Measurements from ENCODE around the gene SRSF4.
"Not testable (repeated sequence)": the region's sequence is repeated elsewhere in the genome, so short reads cannot be mapped to it uniquely, and the experiment has no call there.

Gene SRSF4

DNA sequence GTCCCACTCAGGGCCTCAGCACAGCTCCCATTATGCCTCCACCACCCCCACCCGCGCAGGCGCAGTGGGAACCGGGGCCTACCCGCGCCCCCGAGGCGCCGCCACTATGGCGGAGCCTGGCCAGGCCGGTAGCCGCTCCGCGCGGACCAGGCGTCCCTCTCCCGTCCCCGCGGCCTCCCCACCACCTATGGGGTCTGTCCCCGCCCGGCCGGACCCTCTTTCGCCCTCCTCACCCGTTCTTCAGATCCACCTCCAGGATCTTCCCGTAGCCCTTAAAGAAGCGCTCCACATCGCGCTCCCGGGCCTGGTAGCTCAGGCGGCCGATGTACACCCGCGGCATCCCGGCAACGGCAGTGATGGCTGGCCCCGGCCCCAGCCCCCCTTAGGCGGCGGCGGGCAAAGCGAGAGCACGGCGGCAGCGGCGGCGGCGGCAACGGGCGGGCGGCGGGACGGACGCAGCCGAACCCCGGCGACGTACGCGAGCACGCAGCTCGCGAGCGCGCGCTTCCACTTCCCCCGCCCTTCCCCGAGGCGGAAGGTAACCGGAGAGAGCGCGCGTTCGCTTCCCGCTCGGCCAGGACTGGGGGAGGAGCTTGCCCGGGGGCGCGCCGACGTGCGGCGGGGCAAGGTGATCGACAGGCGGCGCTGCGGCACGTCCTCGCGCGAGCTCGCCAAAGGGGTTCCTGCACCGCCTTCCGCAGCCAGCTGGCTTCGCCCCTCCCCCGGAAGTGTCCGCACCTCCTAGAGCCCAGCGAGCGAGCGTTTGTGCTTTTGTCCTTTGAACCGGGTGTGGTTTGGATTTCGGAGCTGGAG is at the start of gene SRSF4:
TSS of gene SRSF4 (minus strand) at position 488 of the 813 bp plus-strand sequence. CDS start at position 340, 148 bp downstream.
- peak within 1 kb of the TSS; percentile 93 for H3K4me3 ChIP-seq (ENCODE audit: low read depth, low read length)

DNA sequence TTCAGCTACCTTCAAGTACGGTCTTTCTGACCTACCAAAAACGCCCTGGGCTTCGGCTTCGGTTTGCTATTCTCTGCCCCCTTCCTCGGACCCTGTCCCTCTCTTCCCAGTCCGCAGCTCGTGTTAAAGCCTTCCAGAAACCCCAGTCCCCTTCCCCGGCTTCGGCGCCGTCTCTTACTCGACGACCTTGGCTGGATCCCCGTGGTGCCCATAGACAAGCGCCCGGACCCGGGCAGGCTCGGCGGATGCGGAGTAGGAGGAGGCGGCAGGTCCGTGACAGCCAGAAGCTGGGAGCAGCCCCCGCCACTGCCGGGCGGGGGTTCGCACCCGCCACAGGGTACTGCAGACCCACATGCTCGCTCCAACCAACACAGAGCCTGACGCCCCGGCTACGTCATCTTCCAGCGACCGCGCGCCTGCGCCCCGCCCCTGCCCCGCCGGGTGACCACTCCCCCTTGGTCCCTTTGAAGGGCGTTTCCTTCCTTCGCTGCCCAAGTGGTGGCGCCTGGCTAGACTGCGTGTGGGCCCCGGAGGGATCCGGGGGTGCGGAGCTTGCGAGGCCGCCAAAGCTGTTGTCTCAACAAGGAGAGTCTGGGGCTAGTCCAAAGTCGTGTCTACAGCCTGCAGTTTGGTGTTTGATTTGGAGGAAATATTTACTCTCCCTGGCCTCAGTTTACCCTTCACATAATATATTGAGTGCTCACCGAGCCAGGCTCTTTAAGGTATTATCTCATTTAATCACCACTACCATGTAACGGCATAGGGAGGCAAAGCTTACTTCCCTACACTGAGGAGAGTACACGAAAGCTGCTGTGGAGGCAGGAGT is 49.1 kb upstream of the SRSF4 start, which contains the start of gene MECR:
TSS of gene MECR (minus strand) at position 382 of the 826 bp plus-strand sequence. CDS start at position 354, 28 bp downstream.
- peak within 1 kb of the TSS; percentile 90 for H3K4me3 ChIP-seq (ENCODE audit: low read depth, low read length)

- peak overlapping the region; percentile 90 for H3K4me3 ChIP-seq (ENCODE audit: low read depth, low read length)
These were observed 48.5 kb upstream of the SRSF4 start for GRCh38 chr1:29230204-29230552.

DNA sequence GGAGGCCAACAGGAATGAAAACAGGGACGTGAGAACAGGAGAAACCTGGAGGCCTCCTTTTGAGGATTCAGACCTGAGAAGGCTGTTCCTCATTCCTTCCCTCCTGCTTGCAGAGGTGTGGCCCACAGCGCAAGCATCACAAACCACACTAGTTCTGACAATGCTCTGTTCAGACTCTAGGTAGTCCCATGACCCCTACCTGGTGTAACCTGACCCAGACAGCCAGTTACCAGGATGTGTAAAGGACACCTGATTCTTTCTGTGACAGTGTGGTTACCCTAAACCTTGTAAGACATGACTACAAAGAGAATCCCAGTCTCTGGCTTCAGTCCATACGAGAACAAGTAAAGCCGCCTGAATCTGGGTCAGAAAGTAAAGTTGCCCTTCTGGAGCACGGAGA is 45.8 kb upstream of the SRSF4 start:
- no peak overlapping the region for H3K4me3 ChIP-seq (ENCODE audit: low read depth, low read length)

DNA sequence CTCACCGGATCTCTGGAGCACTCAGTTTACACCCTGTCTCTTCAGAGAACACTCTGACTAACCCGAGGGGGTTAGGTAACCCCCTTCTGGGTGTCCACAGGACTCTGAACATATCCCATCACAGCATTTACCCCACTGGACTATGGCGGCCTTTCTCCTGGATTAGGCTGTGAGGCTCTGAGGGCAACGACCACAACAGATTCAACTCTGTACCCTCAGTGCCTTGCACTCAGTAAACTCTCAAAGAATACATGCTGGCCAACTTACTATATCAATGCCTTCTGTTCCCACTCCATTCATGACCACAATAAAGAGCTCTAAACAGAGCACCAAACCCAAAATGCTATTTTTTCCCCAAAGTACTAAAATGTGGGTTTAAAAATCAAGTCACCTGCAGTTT is 43.7 kb upstream of the SRSF4 start:
- no peak overlapping the region for H3K4me3 ChIP-seq (ENCODE audit: low read depth, low read length)

GRCh38 chr1:29224356-29224837 is 42.7 kb upstream of the SRSF4 start:
- H3K4me3 ChIP-seq (ENCODE audit: low read depth, low read length) = no peak overlapping the region

- no peak overlapping the region for H3K4me3 ChIP-seq (ENCODE audit: low read depth, low read length)
These were observed 41.8 kb upstream of the SRSF4 start for GRCh38 chr1:29223521-29223920.

DNA sequence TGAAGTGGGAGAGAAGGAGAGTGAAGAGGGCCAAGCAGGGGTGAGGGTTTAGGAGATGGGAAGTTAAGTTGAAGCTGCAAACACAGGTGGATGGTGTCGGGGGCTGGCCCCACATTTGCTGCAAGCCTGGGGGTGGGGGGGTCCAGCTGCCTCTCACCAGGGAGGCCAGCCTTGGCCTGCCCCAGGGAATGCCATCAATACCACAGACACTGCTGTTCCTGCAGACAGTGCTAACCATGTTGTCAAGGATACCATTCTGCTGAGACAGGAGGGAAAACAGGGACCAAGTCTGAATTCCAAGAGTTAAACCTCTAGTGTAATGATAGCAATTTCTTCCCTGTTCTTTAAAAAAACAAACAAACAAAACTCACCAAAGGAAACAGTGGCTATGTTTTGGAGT is 41.0 kb upstream of the SRSF4 start:
- no peak overlapping the region for H3K4me3 ChIP-seq (ENCODE audit: low read depth, low read length)

- not testable (repeated sequence) for H3K4me3 ChIP-seq (ENCODE audit: low read depth, low read length)
These were observed 40.6 kb upstream of the SRSF4 start for GRCh38 chr1:29222260-29222659.

DNA sequence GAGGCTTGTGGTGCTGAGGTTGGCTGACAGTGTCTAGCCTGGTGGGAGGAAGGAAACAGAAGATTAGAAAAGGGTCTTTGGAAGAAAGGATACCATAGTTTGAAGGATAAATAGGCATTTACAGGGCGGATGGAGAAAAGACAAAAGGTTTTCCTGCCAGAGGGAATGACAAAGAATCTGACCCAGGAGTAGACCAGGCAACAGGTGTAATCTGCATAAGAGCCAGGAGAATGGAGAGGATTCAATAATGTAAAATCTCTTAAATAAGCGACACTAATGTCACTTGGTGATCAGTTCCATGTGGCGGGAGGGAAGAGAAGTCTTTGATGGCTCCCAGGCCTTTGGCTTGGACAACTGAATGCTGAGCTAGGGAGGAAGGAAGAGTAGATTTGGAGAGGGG is 39.6 kb upstream of the SRSF4 start:
- no peak overlapping the region for H3K4me3 ChIP-seq (ENCODE audit: low read depth, low read length)

- H3K4me3 ChIP-seq (ENCODE audit: low read depth, low read length) = no peak overlapping the region
These were observed 36.5 kb upstream of the SRSF4 start for GRCh38 chr1:29218223-29218622.

- no peak overlapping the region for H3K4me3 ChIP-seq (ENCODE audit: low read depth, low read length)
These were observed 35.9 kb upstream of the SRSF4 start for GRCh38 chr1:29217633-29218032.

GRCh38 chr1:29213055-29213454 is 31.4 kb upstream of the SRSF4 start:
- no peak overlapping the region for H3K4me3 ChIP-seq (ENCODE audit: low read depth, low read length)

DNA sequence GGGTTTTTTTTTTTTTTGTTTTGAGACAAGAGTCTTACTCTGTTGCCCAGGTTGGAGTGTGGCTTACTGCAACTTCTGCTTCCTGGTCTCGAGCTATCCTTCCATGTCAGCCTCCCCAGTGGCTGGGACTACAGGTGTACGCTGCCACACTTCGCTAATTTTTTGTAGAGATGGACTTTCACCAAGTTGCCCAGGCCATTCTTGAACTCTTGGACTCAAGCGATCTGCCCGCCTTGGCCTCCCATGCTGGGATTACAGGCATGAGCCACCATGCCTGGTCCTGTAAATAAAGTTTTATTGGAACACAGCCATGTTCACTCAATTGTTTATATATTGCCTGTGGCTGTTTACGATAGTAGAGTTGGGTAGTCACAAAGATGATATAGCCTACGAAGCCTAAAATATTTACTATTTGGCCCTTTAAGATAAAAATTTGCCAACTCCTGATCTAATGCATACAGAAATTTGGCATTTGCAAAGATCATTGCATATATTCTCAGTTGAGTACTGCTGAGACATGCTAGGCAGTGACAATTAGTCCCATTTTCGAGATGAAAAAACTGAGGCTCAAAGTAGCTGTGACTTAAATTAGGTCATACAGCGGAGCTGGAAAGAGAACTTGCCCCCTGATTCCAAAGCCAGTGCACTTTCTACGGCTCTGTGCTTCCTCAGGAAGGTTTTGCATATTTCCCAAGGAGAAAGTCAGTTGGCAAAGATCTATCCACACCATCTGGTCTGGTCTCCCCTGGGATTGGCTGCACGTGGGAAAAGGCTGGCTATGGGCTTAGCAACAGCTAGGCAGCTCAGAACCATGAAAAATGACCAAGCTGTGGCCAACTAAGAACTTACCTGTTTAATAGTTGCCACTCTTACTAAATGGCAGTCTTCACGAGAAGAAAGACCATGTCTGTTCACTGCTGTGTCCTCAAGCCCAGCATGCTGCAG is 29.7 kb upstream of the SRSF4 start:
- H3K4me3 ChIP-seq (ENCODE audit: low read depth, low read length) = no peak overlapping the region

- no peak overlapping the region for H3K4me3 ChIP-seq (ENCODE audit: low read depth, low read length)
These were observed 28.8 kb upstream of the SRSF4 start for GRCh38 chr1:29210278-29211085.

DNA sequence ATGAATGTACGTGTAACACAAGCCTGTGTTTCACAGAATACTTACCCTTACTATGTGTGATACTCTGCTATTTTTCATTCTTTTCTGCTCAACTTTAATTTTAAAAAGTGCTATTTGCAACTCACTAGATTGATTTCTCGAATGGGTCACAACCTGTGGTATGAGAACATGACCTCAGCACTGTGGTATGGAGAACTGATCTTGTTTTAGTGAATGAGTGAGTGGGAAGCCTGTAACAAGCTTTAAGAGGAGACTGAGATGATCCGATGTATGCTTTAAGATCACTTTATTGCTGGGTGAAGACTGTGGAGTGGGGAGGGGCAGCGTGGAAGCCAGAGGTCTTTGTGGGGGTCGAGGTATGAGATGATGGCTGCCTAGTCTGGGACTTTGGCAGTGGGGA is 27.5 kb upstream of the SRSF4 start:
- no peak overlapping the region for H3K4me3 ChIP-seq (ENCODE audit: low read depth, low read length)

DNA sequence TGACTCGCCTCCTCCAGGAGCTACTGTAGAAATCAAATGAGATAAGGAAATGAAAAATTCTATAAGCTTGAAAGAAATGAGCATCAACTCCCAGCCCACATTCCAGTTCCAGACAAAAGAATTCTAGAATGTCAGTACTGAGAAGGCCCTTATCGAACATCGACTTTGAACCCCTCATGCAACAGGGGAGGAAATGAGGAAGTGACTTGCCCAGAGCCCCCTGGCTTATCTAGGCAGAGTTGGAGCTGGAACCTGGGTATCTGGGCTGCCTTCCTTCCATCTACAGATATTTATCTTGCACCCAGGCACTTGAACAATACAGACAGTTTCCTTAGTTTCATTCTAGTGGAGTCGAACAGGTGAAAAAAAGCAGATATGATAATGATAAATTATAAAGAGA is 26.7 kb upstream of the SRSF4 start:
- H3K4me3 ChIP-seq (ENCODE audit: low read depth, low read length) = no peak overlapping the region

DNA sequence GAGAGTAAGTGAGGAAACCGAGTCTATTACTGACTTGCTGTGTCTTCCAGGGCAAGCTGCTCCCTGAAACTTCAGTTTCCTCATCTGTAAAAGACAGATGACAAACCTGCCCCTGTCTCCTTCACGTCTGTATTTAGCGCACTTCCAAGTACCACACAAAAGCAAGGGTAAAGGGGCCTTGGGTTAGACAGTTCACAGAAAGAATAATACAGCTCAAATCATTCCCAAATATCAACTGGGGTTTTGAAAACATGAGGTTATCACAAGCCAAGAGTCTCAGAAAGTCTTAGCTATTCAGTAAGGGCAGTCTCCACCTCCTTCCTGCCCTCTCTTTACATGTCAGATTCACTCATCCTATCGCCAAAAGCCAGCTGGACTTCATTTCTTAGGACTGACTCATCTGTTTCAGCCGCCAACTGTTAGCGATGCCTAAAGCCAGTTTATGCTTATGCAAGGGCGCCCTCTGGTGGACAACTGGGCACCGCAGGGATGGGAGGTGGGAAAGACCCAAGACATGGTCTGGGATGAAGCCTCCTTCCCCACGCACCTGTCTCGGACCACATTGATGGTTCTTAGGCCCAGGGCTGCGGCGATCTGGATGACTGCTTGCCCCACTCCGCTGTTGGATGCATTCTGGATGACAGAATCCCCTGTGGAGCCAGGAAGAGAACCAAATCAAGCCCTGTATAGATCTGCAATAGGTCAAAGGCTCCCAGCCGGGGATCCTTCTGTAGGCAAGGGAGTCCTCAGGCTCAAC is 21.1 kb upstream of the SRSF4 start:
- no peak overlapping the region for H3K4me3 ChIP-seq (ENCODE audit: low read depth, low read length)

DNA sequence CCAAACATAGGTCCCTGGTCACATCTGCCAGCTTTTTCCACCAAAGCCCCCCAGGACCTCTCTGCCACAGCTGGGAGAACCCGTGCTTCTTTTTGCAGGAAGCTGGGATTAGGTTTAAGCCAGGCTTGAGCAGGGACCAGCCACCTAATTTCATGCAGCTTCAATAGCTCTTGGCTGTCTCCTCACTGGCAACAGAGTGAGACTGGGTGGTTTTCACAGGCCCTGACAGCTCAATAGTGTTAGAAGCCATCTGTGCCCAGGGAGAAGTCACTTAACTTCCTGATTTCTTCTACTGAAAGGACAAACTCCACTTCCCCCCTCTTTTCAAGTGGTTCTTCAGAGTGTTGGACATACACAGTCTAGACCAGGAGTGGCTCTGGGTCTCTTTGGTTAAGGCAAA is 20.4 kb upstream of the SRSF4 start:
- no peak overlapping the region for H3K4me3 ChIP-seq (ENCODE audit: low read depth, low read length)

All from iPS-11a (cell line).